Measurements from ENCODE around the gene TRIM60.
"Not testable (repeated sequence)": the region's sequence is repeated elsewhere in the genome, so short reads cannot be mapped to it uniquely, and the experiment has no call there.

Gene TRIM60

DNA sequence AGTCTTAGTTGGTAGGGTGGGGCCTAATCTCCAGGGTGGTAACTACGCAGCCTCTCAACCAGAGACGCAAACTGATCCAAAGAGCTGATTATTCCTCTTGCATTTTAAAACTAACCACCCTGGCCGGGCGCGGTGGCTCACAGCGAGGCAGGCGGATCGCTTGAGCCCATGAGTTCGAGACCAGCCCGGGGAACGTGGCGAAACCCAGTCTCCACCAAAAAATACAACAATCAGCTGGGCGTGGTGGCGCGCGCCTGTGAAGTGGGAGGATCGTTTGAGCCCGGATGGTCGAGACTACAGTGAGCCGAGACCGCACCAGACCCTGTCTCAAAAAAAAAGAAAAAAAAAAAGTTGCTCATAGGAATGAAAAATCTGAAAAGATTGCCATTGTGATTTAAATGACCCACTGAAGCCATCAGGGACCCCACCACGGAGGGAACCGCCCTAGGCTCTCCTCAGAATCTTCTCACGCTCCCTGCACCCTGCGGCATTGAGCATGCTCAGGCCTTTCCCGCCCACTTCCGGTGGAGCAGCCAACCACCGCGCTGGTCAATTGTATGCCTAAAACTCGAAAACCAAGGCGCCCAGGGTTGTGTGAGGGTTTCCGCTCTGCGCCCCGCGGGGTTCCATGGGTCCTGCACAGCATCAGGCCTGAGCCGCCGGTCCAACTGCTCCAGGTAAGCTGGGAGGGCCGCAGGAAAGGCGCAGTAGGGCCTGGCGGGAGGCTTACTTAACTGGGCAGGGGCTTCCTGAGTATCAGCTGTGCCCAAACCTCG lies at the start of gene TRIM60:
TSS of gene TRIM60 (plus strand) at position 564 of the 776 bp plus-strand sequence. CDS start 8,074 bp downstream, outside the sequence.
- no peak for DNase-seq (ENCODE audit: low read depth)
- H3K4me3 ChIP-seq (ENCODE audit: control insufficient read depth, low read depth, low read length), result no peak within 1 kb of the TSS
- TF ChIP-seq, protein P1, sequence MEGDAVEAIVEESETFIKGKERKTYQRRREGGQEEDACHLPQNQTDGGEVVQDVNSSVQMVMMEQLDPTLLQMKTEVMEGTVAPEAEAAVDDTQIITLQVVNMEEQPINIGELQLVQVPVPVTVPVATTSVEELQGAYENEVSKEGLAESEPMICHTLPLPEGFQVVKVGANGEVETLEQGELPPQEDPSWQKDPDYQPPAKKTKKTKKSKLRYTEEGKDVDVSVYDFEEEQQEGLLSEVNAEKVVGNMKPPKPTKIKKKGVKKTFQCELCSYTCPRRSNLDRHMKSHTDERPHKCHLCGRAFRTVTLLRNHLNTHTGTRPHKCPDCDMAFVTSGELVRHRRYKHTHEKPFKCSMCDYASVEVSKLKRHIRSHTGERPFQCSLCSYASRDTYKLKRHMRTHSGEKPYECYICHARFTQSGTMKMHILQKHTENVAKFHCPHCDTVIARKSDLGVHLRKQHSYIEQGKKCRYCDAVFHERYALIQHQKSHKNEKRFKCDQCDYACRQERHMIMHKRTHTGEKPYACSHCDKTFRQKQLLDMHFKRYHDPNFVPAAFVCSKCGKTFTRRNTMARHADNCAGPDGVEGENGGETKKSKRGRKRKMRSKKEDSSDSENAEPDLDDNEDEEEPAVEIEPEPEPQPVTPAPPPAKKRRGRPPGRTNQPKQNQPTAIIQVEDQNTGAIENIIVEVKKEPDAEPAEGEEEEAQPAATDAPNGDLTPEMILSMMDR (conservative IDR thresholded peaks at IDR 0.05; ENCODE audit: control insufficient read depth, insufficient read depth, low read depth, low read length), result no peak

DNA sequence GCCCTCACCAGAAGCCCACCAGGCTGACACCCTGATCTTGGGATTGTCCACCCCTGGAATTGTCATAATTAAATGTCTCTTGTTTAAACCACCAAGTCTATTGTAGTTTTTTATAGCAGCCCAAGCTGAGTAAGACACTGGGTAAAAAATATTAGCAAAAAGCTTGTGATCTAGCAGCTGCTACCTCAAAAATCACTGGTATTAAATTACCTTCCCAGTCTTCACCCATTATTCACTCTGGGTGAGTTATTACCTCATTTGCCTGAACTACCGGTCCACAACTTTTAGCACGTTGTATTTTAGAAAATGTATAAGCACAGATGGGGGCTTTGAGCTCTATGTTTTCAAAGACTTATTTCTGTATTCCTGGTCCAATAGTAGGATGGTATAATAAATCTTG lies 42.3 kb upstream of the TRIM60 start:
- TF ChIP-seq, protein P1 (conservative IDR thresholded peaks at IDR 0.05; ENCODE audit: control insufficient read depth, insufficient read depth, low read depth, low read length), result no peak
- no peak for DNase-seq (ENCODE audit: low read depth)
- no peak overlapping the region for H3K4me3 ChIP-seq (ENCODE audit: control insufficient read depth, low read depth, low read length)

DNA sequence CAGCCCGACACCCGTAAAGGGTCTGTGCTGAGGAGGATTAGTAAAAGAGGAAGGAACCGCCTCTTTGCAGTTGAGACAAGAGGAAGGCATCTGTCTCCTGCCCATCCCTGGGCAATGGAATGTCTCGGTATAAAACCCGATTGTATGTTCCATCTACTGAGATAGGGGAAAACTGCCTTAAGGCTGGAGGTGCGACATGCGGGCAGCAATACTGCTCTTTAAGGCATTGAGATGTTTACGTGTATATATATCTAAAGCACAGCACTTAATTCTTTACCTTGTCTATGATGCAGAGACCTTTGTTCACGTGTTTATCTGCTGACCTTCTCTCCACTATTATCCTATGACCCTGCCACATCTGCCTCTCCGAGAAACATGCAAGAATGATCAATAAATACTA lies 41.0 kb upstream of the TRIM60 start:
- DNase-seq (ENCODE audit: low read depth); H3K4me3 ChIP-seq (ENCODE audit: control insufficient read depth, low read depth, low read length): not testable (repeated sequence)

DNA sequence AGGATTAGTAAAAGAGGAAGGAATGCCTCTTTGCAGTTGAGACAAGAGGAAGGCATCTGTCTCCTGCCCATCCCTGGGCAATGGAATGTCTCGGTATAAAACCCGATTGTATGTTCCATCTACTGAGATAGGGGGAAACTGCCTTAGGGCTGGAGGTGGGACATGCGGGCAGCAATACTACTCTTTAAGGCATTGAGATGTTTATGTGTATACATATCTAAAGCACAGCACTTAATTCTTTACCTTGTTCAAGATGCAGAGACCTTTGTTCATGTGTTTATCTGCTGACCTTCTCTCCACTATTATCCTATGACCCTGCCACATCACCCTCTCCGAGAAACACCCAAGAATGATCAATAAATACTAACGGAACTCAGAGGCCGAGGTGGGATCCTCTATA lies 35.7 kb upstream of the TRIM60 start:
- not testable (repeated sequence) for DNase-seq (ENCODE audit: low read depth); H3K4me3 ChIP-seq (ENCODE audit: control insufficient read depth, low read depth, low read length)

DNA sequence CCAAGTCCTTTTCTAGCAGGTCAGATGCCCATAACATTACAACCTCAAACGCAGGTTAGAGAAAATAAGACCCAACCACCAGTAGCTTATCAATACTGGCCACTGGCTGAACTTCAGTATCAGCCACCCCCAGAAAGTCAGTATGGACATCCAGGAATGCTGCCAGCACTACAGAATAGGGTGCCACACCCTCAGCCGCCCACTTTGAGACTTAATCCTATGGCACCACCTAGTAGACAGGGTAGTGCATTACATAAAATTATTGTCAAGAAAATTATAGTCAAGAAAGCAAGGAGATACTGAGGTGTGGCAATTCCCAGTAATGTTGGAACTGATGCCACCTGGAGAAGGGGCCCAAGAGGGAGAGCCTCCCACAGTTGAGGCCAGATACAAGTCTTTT lies 34.5 kb upstream of the TRIM60 start:
- H3K4me3 ChIP-seq (ENCODE audit: control insufficient read depth, low read depth, low read length), result no peak overlapping the region
- DNase-seq (ENCODE audit: low read depth), result peak; percentile 20
- TF ChIP-seq, protein P1 (conservative IDR thresholded peaks at IDR 0.05; ENCODE audit: control insufficient read depth, insufficient read depth, low read depth, low read length), result peak; percentile 20

DNA sequence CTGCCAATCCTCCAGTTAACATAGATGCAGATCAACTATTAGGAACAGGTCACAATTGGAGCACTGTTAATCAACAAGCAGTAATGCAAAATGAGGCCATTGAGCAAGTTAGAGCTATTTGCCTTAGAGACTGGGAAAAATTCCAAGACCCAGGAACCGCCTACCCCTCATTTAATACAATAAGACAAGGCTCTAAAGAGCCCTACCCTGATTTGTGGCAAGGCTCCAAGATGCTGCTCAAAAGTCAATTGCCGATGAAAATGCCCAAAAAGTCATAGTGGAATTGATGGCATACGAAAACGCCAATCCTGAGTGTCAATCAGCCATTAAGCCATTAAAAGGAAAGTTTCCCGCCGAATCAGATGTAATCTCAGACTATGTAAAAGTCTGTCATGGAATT lies 33.9 kb upstream of the TRIM60 start:
- TF ChIP-seq, protein P1 (conservative IDR thresholded peaks at IDR 0.05; ENCODE audit: control insufficient read depth, insufficient read depth, low read depth, low read length), result no peak
- DNase-seq (ENCODE audit: low read depth), result no peak
- no peak overlapping the region for H3K4me3 ChIP-seq (ENCODE audit: control insufficient read depth, low read depth, low read length)

DNA sequence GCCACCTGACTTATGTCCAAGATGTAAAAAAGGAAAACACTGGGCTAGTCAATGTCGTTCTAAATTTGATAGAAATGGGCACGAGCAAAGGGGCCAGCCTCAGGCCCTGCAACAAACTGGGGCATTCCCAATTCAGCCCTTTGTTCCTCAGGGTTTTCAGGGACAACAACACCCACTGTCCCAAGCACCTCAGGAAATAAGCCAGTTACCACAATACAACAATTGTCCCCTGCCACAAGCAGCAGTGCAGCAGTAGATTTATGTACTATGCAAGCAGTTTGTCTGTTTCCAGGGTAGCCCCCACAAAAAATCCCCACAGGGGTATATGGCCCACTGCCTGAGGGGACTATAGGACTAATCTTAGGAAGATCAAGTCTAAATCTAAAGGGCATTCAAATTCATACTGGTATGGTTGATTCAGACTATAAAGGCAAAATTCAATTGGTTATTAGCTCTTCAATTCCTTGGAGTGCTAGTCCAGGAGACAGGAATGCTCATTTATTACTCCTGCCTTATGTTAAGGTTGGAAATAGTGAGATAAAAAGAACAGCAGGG lies 33.2 kb upstream of the TRIM60 start:
- DNase-seq (ENCODE audit: low read depth); H3K4me3 ChIP-seq (ENCODE audit: control insufficient read depth, low read depth, low read length): not testable (repeated sequence)

DNA sequence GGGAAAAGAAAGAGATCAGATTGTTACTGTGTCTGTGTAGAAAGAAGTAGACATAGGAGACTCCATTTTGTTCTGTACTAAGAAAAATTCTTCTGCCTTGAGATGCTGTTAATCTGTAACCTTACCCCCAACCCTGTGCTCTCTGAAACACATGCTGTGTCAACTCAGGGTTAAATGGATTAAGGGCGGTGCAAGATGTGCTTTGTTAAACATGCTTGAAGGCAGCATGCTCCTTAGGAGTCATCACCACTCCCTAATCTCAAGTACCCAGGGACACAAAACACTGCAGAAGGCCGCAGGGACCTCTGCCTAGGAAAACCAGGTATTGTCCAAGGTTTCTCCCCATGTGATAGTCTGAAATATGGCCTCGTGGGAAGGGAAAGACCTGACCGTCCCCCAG lies 29.8 kb upstream of the TRIM60 start:
- not testable (repeated sequence) for H3K4me3 ChIP-seq (ENCODE audit: control insufficient read depth, low read depth, low read length); DNase-seq (ENCODE audit: low read depth)

DNA sequence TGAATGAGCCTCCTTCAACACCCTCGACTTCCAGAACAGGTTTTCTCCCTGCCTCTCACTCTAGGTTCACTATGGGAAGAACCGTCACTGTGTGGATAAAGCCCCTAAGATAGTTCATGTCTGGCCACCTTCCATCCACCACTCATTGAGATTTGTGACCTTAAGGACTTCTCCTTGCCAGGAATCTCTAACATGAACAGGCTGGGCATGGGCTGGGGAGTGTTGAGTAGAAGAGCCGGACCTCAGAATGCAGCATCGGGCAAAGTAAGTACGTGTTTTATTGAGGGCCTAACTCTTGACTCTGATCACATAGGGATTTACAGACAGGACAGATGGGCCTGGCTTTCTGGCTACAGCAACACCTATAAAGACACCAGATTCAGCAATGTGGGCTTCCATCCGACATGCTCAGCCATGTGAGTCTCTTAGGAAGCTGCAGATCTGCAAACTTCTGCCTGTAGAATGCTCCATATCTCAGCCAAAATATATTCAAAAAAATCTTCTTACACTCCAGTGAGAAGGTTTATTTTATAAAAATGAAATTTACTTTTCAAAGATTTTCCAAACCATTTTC lies 26.4 kb upstream of the TRIM60 start:
- no peak for DNase-seq (ENCODE audit: low read depth)
- H3K4me3 ChIP-seq (ENCODE audit: control insufficient read depth, low read depth, low read length), result no peak overlapping the region
- TF ChIP-seq, protein P1 (conservative IDR thresholded peaks at IDR 0.05; ENCODE audit: control insufficient read depth, insufficient read depth, low read depth, low read length), result no peak

Measured in fibroblast of mammary gland (primary cell).